PC-9 (cell line): ENCODE measurements around the gene TRPM1. TPM values are rescaled to one million over a fixed set of nuclear protein-coding genes. Genes with fewer than 3 reads are reported as not detected.

ENCODE experiments used
- BruUV-seq: library from RNA; stranded (reverse); fragments of 400-500 nt; replicated peaks from 2 replicates; lab custom pipeline; 2021; lab: Mats Ljungman, UMichigan
- CTCF ChIA-PET: fragments of 300-600 bp; sonication (Branson Sonifier 250); formaldehyde crosslinking; loops from one replicate; lab custom pipeline; 2022; ENCODE audit warnings: antibody characterized with exemption; lab: Charles Lee
- POLR2A ChIA-PET: fragments of 300-600 bp; sonication (Branson Sonifier 250); formaldehyde crosslinking; loops from one replicate; lab custom pipeline; 2022; ENCODE audit warnings: antibody characterized with exemption; ENCODE audit not compliant: unreplicated experiment; lab: Charles Lee
- DNase-seq, 2 experiments: peaks; one replicate each; pipeline versions ENCODE4 v3.0.0 to v3.0.0-alpha.2; 2015 to 2022; ENCODE audit warnings: mixed read lengths in 1 of 2
- H2AFZ ChIP-seq: fragments of 200-600 bp; sonication (generic); 2 replicates; pipeline ENCODE4 v1.8.1; 2017; ENCODE audit warnings: antibody characterized with exemption
- H3F3A ChIP-seq: fragments of 200-600 bp; sonication (generic); 2 replicates; pipeline ENCODE4 v1.8.1; 2017; ENCODE audit warnings: antibody characterized with exemption, mild to moderate bottlenecking, low read depth; ENCODE audit not compliant: insufficient read depth
- H3K27ac ChIP-seq: fragments of 200-600 bp; sonication (generic); 2 replicates; pipeline ENCODE4 v1.6.1; 2016; ENCODE audit warnings: mixed run types
- H3K27me3 ChIP-seq: fragments of 200-600 bp; sonication (generic); 2 replicates; pipeline ENCODE4 v1.6.1; 2016; ENCODE audit warnings: low read depth, mixed run types; ENCODE audit not compliant: insufficient read depth
- H3K36me3 ChIP-seq: fragments of 200-600 bp; sonication (generic); 2 replicates; pipeline ENCODE4 v1.6.1; 2016; ENCODE audit warnings: low read depth, mixed run types
- H3K4me1 ChIP-seq: fragments of 200-600 bp; sonication (generic); replicated peaks from 2 replicates; pipeline ENCODE4 v1.6.1; 2016; ENCODE audit warnings: mixed run types; ENCODE audit not compliant: insufficient read depth
- H3K4me2 ChIP-seq: fragments of 200-600 bp; sonication (generic); 2 replicates; pipeline ENCODE4 v1.6.1; 2017; ENCODE audit warnings: mixed run types
- H3K4me3 ChIP-seq: fragments of 200-600 bp; sonication (generic); 2 replicates; pipeline ENCODE4 v1.6.1; 2016; ENCODE audit warnings: mixed run types
- H3K79me2 ChIP-seq: fragments of 200-600 bp; sonication (generic); 2 replicates; pipeline ENCODE4 v1.6.1; 2017; ENCODE audit warnings: low read depth, mixed run types
- H3K9me2 ChIP-seq: fragments of 200-600 bp; sonication (generic); 2 replicates; pipeline ENCODE4 v1.8.1; 2017; ENCODE audit warnings: mild to moderate bottlenecking; ENCODE audit not compliant: insufficient read depth
- H3K9me3 ChIP-seq: fragments of 200-600 bp; sonication (generic); 2 replicates; pipeline ENCODE4 v1.8.1; 2016; ENCODE audit warnings: low read depth; ENCODE audit not compliant: insufficient read depth
- H4K20me1 ChIP-seq: fragments of 200-600 bp; sonication (generic); 2 replicates; pipeline ENCODE4 v1.8.1; 2017; ENCODE audit not compliant: insufficient read depth
- EZH2 ChIP-seq: fragments of 200-600 bp; sonication (generic); IDR thresholded peaks from 2 replicates; pipeline ENCODE4 v1.8.0; 2017; ENCODE audit warnings: antibody characterized with exemption, low read depth
- intact Hi-C: fragments of 100-400 bp; cut with micrococcal nuclease; formaldehyde crosslinking; loops from one replicate; pipeline ENCODE4 v1.10.0; 2022; ENCODE audit not compliant: unreplicated experiment
- total RNA-seq: library from RNA; stranded (reverse); gene quantifications from 2 replicates; pipeline ENCODE4 v1.2.3, GENCODE V29; 2021
- TF ChIP-seq, protein P1 (sequence below): fragments of 200-600 bp; sonication (generic); conservative IDR thresholded peaks from 2 replicates; pipeline ENCODE4 v1.6.1; 2017; ENCODE audit warnings: mixed run types, antibody characterized with exemption, mild to moderate bottlenecking, moderate library complexity

Gene TRPM1
- total RNA-seq, 1 experiment from 2014 or later = not detected

GRCh38 chr15:31045606-31046005 lies 55.9 kb downstream of the TRPM1 start:
- DNase-seq = no peak
- ChIA-PET CTCF (no interaction called here), POLR2A (no interaction called here)
- no peak overlapping the region for H3K27ac ChIP-seq
- no peak overlapping the region for H3K4me3 ChIP-seq
- no peak overlapping the region for H3K4me2 ChIP-seq
- no peaks in the 10 kb centered on the region for H3K9me3 ChIP-seq
- no peak for TF ChIP-seq EZH2
- TF ChIP-seq, protein P1, sequence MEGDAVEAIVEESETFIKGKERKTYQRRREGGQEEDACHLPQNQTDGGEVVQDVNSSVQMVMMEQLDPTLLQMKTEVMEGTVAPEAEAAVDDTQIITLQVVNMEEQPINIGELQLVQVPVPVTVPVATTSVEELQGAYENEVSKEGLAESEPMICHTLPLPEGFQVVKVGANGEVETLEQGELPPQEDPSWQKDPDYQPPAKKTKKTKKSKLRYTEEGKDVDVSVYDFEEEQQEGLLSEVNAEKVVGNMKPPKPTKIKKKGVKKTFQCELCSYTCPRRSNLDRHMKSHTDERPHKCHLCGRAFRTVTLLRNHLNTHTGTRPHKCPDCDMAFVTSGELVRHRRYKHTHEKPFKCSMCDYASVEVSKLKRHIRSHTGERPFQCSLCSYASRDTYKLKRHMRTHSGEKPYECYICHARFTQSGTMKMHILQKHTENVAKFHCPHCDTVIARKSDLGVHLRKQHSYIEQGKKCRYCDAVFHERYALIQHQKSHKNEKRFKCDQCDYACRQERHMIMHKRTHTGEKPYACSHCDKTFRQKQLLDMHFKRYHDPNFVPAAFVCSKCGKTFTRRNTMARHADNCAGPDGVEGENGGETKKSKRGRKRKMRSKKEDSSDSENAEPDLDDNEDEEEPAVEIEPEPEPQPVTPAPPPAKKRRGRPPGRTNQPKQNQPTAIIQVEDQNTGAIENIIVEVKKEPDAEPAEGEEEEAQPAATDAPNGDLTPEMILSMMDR = no peak
- H4K20me1 ChIP-seq = no peaks in the 10 kb centered on the region
- H3K36me3 ChIP-seq = no peaks in the 10 kb centered on the region
- peaks cover 68% of the 10 kb centered on the region for H3K27me3 ChIP-seq
- H3K79me2 ChIP-seq = no peaks in the 10 kb centered on the region
- BruUV-seq = no TSS peak
- no peaks in the 10 kb centered on the region for H3F3A ChIP-seq
- H2AFZ ChIP-seq = no peak overlapping the region
- H3K4me1 ChIP-seq = no peaks in the 10 kb centered on the region
- H3K9me2 ChIP-seq = no peaks in the 10 kb centered on the region
- intact Hi-C loops = no loop called here

GRCh38 chr15:31042751-31043150 lies 58.8 kb downstream of the TRPM1 start:
- Histone ChIP-seq H3K4me1 (no peaks in the 10 kb centered on the region), H2AFZ (no peak overlapping the region), H4K20me1 (no peaks in the 10 kb centered on the region), H3K9me2 (no peaks in the 10 kb centered on the region), H3K36me3 (no peaks in the 10 kb centered on the region), H3K79me2 (no peaks in the 10 kb centered on the region), H3F3A (no peaks in the 10 kb centered on the region), H3K27ac (no peak overlapping the region), H3K27me3 (peaks cover 60% of the 10 kb centered on the region), H3K4me2 (no peak overlapping the region), H3K9me3 (no peaks in the 10 kb centered on the region), H3K4me3 (no peak overlapping the region)
- DNase-seq = no peak
- intact Hi-C loops = loop anchor here (5.0 kb wide), 1 partner anchor 120 kb away; no protein-coding TSS in a partner anchor
- TF ChIP-seq EZH2 = no peak
- TF ChIP-seq, protein P1 = no peak
- ChIA-PET POLR2A (no interaction called here), CTCF (no interaction called here)
- no TSS peak for BruUV-seq

DNA sequence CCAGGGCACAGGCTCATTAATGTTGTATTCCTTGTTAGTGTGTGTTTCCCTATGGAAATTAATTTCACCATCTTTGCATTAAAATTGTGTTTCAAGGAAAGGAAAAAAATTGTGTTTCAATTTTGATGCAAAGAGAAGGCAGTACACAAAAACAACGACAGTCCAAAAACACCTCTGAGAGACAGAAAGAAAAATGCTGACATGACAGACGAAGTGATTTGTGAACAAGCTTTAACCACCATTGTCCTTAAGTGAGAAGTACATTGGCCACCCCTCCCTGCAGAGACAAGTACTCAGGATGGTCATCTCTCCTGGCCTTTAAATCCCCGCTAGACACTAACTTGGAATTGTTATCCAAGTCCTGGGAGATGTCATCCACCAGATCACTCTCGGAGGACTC lies 59.9 kb downstream of the TRPM1 start:
- BruUV-seq = no TSS peak
- H4K20me1 ChIP-seq = no peaks in the 10 kb centered on the region

More for the DNA sequence above, 59.9 kb downstream of the TRPM1 start:
- H3K36me3 ChIP-seq = no peaks in the 10 kb centered on the region
- DNase-seq = no peak
- H3K4me3 ChIP-seq = no peak overlapping the region
- no peak for TF ChIP-seq EZH2
- TF ChIP-seq, protein P1 = no peak
- H3K9me2 ChIP-seq = no peaks in the 10 kb centered on the region
- H3K27ac ChIP-seq = no peak overlapping the region
- peaks cover 55% of the 10 kb centered on the region for H3K27me3 ChIP-seq
- POLR2A ChIA-PET = no interaction called here
- intact Hi-C loops = loop anchor here (5.0 kb wide), 1 partner anchor 121 kb away; no protein-coding TSS in a partner anchor
- no peaks in the 10 kb centered on the region for H3K79me2 ChIP-seq
- H3K4me1 ChIP-seq = no peaks in the 10 kb centered on the region
- no peak overlapping the region for H3K4me2 ChIP-seq
- H2AFZ ChIP-seq = no peak overlapping the region
- H3K9me3 ChIP-seq = no peaks in the 10 kb centered on the region
- CTCF ChIA-PET = no interaction called here
- H3F3A ChIP-seq = no peaks in the 10 kb centered on the region
